Brain pericyte (primary cell): ENCODE measurements around the gene IVNS1ABP.
"Not testable (repeated sequence)": the region's sequence is repeated elsewhere in the genome, so short reads cannot be mapped to it uniquely, and the experiment has no call there.

ENCODE experiments used
- DNase-seq: peaks from one replicate; pipeline ENCODE4 v3.0.0-alpha.2; 2012; ENCODE audit warnings: low read depth, low spot score

Gene IVNS1ABP

DNA sequence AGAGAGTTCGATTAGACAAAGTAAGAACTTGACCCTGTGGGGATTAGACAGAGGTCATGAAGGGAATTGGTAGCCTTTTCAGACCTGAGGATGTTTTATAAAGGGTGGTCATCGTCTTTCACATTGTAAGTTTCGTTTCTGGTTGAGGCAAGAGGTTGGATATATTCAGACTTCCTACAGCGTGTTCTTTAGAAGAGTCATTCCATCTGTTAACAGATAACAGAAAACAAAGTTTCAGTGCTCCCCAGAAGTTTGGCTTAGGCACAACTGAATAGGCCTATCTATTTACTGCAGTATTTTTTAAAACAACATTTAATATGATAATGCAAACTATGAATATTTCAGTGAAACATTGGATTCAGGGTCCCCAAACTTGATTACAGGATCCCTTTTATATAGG, 17.1 kb upstream of the IVNS1ABP start:
- no peak for DNase-seq

DNA sequence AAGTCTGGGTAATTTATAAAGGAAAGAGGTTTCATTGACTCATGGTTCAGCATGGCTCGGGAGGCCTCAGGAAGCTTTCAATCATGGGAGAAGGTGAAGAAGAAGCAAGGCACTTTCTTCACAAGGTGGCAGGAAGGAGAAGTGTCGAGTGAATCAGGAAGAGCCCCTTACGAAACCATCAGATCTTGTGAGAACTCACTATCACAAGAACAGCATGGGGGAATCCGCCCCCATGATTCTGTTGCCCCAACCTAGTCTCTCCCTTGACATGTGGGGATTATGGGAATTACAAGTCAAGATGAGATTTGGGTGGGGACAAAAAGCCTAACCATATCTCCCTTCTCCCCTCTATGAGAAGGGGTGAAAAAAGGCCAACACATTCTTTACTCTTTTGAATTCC, 11.2 kb upstream of the IVNS1ABP start:
- no peak for DNase-seq

DNA sequence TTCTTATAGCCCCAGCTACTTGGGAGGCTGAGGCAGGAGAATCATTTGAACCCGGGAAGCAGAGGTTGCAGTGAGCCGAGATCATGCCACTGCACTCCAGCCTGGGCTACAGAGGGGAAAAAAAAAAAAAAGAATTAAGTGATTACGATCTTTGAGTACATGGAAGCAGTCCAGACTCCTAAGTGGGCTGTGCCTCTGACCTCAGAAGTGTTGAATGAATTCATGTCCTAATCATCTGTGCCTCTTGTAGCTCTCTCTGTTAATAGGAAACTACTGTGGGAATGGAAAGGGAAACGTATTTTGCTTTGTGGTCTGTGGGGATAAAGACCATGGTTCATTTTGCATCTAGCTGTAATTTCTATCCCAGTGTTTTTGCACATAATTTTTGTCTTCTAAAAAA, 8.4 kb upstream of the IVNS1ABP start:
- no peak for DNase-seq

DNA sequence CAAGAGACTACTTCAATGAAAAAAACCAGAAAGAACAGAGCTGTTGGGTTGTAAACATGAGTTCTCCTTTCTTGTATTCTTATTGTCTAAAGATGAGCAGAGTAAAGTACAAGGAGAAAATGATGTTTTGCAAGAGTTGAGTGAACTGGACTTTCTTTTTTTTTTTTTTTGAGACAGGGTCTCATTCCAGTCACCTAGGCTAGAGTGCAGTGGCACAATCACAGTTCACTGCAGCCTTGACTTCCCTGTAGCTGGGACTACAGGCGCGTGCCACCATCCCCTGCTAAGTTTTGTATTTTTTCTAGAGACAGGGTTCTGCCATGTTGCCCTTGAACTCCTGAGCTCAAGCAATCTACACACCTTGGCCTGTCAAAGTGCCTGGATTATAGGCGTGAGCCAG, 7.1 kb upstream of the IVNS1ABP start:
- no peak for DNase-seq

DNA sequence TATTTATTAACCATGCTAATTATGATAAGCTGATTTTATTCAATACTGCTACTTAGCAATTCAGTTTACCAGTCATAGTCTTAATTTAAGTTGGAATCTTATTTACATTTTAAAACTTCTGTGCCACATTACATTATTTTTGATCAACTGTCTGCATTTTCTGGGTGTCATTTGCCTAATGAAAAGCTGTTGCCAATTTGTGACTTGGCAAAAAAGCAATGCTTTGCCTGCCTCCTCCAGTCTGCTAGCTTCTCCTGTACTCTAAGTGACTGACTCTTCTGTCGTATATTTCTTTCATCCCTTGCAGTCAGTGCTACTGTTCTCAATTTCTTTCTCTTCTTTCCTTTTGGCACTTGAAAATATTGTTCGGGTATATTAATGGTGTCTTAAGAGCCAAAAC, 5.6 kb upstream of the IVNS1ABP start:
- no peak for DNase-seq

DNA sequence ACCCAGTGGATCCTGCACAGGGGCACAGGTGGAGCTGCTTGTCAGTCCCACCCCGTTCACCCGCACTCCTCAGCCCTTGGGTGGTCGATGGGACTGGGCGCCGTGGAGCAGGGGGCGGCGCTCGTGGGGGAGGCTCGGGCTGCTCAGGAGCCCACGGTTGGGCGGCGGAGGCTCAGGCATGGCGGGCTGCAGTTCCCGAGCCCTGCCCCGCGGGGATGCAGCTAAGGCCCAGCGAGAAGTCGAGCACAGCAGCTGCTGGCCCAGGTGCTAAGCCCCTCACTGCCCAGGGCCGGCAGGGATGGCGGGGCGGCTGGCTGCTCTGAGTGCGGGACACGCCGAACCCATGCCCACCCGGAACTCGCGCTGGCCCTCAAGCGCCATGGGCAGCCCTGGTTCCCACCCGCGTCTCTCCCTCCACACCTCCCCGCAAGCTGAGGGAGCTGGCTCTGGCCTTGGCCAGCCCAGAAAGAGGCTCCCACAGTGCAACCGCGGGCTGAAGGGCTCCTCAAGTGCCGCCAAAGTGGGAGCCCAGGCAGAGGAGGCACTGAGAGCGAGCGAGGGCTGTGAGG, 4.7 kb upstream of the IVNS1ABP start:
- not testable (repeated sequence) for DNase-seq

DNA sequence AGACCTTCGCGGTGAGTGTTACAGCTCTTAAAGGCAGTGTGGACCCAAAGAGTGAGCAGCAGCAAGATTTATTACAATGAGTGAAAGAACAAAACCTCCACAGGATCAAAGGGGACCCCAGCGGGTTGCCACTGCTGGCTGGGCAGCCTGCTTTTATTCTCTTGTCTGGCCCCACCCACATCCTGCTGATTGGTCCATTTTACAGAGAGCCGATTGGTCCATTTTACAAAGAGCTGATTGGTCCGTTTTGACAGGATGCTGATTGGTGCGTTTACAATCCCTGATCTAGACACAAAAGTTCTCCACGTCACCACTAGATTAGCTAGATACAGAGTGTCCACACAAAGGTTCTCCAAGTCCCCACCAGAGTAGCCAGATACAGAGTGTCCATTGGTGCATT, 4.1 kb upstream of the IVNS1ABP start:
- DNase-seq = not testable (repeated sequence)

DNA sequence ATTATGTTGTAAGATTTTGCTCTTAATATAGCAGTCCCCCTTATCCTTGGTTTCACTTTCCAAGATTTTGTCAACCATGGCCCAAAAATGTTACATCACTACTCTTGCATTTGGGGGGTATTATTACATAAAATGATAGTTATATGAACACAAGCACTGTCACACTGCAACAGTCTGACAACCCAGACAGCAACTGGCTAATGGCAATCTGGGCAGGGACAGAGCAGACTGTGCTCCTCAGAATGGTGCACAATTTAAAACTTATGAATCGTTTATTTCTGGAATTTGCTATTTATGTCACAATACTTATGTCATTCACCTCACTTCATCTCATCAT, 2.1 kb upstream of the IVNS1ABP start:
- no peak for DNase-seq

DNA sequence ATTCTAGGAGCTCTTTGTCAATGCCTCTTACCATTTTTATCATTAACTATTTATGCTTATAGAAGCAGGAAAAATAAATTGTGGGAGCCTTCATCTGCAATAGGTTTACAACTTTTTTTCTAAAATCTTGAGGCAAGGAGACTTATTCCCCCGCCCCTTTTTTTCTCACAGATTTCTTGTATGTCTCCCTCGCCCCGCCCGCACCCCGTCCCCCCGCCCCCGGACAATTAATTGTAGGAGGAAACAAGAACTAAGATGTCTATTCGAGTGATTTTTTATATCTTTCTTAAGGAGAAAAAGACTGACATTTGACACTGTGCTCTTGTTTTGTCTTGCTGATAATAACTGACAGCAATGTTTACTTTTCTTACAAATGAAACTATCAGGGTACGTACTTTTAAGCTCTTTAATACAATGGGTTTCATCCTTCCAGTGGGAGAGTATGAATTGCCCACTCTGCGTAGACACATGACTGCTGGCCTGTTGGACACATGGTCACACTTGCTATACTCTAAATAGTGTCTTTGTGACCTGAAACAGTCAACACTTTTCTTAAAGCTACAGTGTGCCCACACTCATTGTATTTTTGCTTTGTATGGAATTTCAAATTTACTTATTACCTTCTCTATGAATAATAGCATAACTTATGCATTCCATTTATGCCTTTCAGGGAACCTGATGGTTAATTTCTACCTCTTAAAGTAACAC, 1.5 kb upstream of the IVNS1ABP start:
- no peak for DNase-seq

DNA sequence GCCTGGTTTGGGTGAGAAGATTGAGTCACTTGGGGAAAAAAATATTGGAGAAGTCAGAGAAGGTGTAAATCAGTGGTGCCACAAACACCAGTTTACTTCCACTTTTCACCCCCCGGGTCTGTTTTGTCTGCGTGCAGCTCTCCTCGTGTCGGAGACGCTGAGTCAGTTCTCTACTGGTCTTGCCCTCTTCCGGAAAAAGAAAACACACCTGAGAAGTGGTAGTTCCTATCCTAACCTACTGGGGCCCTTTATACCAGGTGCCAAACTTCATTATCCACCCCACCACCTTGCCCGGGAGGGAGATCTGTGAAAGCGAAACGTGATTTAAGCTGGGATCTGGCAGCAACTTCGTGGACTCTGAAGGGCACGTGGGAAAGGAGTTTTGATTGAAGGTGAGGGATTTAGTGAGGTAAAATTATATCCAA, 855 bp upstream of the IVNS1ABP start:
- no peak for DNase-seq

DNA sequence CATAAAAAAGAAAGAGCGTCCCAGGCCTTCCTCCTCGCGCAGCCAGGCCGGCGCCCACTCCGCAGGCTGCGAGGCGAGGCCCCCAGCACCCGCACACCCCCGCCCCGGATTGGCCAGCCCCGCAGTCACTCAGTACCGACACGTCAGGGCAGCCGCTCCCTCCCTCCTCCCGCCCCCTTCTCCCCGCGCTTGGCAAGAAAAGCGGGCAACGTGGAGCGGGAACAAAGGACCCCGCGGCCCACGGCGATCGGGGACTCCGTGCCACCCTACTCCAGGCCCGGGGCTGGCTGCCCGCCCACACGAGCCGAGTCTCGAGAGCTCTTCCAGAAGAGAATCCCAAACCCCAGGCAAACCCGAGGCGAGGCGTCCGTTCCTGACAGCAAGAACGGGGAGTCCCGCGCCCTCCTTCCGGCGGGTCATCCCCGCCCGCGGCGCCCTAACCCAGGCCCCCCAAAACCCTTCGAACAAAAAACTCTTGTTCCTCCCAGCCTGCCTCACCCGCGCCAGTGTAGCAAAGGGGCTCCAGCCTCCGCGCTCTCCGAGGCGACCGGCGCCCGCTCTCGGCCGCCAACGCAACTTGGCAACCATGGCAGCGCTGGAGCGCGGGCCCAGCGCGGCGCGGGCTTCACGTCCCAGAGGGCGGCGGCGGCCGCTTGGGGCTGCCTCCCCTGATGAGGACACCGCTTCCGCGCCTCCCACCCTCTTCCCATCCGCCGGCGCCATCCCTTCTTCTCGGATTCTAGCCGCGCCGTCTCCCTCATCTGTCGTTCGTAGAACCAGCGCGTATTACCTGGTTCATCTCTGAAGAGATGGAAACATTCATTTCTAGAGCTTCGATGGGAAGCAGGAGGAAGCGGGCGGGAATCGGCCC, 645 bp downstream of the IVNS1ABP start:
- peak; percentile 66 for DNase-seq

DNA sequence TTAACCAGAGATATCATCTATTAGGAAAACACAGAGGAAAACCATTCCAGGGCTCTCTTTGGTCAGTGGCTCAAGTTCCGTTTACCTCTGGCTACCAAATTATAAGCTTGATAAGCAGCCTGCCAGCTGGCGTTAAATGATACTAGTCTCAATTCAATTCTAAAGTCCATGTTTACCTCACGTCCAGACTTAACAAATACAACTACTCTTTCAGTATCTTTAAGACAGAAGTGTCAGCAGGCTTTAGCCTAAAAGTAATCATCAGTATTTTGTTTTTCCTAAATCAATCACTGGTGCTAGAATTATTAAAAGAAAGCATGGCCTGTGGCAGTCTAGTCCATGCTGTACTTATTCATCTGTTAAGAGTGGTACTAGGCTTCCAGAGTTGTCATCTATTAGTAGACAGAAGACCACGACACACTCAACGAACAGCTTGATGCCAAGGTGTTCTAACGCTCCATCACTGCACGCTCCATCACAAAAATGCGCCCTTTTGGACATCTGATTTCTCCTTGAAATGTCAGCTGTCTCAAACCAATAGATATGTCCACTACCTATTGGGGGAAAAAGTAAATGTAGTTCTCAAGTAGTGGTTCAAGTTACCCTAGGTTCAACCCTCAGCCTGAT, 1.5 kb downstream of the IVNS1ABP start:
- no peak for DNase-seq

DNA sequence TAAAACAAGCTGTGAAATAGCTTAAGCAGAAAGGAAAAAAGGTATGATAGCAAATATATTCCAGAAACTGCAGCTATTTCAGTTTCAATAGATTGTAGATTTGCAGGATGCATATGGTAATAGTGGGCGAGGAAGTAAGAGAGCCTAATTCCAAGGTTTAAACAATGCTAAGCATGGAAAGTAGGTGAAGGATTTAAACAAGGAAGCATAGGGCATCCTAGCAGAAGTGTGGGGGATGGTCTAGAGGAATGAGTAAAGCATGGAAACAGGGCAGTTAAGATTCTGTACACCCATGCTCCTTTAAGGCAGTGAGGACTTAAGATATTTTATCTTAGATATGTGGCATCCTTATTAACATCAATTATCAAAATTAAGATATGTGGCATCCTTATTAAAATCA, 2.6 kb downstream of the IVNS1ABP start:
- DNase-seq = no peak

DNA sequence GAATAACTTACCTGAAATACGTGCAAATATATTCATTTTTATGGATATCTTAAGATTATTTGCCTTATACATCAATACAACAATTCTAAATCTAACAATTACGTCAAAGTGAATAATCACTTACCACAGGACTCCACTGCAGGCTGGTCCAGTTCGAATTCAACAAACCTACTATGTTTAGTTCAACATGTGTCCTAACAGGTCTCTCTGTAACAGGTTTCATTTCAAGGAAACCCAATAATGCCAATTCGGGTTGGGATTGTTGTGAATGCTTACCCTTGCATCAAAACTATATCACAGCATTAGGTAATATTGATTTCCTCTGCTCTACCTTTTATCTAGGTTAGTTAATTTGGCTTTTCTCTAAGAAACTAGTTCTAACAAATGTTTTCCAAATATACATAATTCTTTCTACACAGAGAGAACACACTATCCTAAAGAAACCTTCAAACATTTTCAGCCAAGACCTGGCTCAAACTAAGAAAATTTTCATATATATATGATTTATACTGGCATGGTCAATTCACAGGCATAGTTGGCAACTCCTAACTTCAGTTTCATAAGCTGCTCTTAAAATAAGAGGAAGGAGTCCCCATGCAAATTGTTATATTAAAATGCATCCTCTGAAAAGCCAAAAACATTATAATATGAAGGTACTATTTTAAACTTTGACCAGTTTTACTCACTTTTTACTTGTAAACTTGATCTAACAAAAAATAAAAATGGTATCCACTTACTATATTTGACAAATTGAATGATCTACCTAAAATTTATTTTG, 4.5 kb downstream of the IVNS1ABP start:
- DNase-seq = no peak

DNA sequence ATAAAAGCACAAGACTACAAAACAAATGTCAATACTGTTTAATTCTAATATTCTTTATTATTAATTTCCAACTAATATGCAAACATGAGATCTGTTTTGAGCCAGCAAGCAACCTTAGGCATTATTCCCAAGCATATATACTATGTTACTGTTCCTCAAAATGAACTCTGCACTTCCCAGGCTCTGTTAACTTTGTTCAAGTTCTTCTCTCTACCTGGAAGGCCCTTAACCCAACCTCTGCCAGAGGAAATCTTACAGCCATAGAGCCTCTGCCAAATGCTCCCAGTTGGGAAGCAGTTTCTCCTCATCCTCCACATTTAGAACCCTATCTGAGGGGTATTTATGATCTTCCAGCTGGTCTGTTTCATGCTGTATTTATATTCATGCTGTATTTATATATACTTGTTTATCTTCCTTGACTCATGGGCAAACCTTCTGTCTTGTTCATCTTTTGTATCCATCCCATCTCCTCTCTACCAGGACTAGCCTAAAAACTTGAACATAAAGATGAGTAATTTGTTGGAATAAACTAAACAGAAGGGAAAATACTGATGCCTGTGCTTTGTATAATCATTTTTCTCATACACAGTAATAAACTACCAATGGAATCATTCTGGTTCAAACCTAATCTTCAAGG, 5.3 kb downstream of the IVNS1ABP start:
- no peak for DNase-seq

DNA sequence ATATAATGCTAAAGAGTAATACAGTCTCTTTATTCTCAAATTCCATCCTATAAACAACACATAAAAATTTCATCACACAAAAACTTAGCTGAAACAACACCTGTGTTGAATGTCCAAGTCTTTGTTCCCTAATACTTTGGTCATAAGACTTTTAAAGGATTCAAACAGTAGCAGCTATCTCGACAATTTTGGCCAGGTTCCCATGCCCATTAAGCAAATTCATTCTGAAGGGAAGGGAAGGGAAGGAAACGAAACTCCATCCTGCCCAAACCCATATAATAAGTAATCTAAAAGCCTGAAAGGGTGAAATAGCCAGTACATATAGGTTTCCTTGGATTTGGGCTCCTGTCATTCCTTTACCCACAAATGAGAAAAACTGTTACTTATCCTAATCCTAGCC, 7.5 kb downstream of the IVNS1ABP start:
- no peak for DNase-seq

DNA sequence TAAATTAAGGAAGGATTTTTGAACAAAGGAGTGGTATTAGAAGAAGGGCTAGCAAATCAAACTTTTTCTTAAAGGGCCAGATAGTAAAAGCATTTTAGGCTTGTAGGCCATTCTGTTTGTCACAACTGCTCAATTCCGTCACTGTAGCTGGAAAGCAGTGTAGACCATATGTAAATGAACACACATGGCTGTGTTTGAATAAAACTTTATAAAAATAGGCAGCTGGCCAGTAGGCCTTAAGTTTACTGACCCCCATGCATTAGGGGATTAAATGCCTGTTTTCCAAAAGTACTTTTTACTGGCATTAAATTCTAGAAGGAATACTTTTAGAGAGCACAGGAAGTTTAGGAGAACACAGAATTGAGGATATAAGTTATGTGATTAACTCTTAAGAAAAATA, 8.9 kb downstream of the IVNS1ABP start:
- DNase-seq = no peak

DNA sequence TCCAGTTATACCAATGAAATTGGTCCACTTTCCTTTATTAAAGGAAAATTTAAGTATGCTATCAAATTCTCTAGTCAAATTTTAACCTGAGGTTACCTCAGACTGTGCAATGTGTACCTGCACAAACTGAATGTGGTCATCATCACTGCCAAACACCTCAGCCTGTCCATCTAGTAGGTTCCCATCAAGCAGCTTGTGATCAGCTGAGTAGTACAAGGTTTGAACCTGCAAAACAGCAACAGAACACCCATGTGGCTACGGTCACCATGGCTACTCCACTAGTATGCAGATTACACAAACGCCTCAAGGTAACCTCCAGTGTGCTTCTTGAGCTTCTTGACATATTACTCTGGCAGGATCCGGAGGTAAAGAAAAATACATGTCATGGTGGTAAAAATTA, 11.6 kb downstream of the IVNS1ABP start:
- no peak for DNase-seq

DNA sequence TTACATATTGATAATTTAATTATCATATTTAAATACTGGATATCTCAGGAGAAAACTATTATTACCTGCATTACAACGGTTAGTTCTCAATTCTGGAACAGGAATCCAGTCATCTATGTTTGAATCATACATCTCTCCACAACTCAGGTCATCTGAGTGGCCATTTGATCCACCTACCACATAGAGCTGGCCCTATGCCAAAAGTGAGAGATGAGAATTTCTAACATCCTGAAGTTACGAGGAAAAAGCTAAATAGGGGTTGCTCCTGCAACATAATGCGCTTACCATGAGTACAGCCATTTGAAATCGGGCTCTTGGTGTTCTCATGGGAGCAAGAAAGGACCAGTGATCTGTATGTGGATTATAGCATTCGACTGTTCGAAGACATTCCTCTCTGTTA, 16.9 kb downstream of the IVNS1ABP start:
- DNase-seq = no peak

DNA sequence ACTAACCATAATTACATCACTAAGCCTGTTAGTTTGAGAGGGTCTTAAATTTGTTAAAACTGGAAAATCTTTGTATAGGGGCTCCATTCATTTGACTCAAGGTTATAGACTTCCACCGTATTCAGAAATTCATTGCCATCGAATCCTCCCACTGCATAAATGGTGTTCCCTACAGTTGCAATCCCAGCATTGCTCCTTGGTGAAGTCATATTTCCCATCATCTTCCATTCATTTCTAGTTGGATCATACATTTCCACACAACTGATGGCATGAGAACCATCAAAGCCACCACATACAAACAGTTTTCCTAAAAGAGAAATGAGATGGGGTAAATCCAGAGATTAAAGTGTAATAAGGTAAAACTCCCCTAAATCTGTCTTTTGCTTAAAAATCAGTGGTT, 19.1 kb downstream of the IVNS1ABP start:
- DNase-seq = no peak

DNA sequence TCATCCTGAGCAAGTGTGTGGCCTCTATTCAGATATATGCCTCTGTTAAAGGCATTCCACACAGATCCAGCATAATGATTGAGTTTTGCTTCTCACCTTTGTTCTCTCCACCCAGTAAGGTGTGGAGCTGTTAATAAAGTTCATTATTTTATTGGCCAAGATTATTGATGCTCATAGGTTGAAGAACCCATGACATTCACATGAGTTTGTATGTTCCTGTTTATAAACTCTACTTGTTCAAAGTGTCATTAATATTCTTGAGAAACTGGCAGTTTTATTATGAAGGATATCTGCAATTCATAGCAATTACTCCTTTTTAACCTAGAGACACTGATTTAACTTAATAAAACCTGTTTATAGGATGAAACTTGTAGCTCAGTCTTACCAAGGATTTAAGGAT, 22.0 kb downstream of the IVNS1ABP start:
- DNase-seq = no peak
